HG03354 (cell line): ENCODE data around the gene C11orf68.

Source experiments
- ATAC-seq: cut with Tn5 transposase; IDR thresholded peaks from one replicate; pipeline ENCODE4 v1.9.1; 2021; ENCODE audit warnings: mild to moderate bottlenecking; ENCODE audit not compliant: unreplicated experiment, poor library complexity, severe bottlenecking

Gene C11orf68

DNA sequence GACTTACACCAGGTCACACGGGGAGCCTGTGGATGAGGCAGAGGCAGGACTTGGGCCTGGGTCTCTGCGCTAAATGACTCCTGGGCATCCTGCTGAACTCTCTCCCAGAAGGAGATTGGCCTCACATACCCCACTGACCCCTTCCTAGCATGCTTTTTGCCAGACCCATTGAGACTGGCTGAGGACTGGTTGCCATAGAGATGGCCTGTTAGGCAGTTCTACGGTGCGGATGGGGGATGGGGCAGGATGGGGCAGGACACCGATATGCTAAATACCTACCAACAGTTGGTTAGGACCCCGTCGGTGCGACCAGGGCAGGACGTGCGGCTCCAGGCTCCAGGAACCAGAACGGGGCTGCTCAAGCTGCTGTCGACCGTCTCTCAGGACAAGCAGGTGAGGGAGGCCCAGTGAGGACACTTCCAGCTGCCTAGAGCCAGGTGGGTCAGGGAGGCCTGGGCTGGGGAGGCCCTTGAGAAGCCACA, 26.6 kb upstream of the C11orf68 start, which contains the start of gene TSGA10IP:
Gene TSGA10IP (plus strand): TSS at position 51 of the 482 bp plus-strand sequence. CDS start 196 bp downstream, at position 247.
- ATAC-seq, result no peak

GRCh38 chr11:65944767-65945166, 25.9 kb upstream of the C11orf68 start:
- no peak for ATAC-seq

DNA sequence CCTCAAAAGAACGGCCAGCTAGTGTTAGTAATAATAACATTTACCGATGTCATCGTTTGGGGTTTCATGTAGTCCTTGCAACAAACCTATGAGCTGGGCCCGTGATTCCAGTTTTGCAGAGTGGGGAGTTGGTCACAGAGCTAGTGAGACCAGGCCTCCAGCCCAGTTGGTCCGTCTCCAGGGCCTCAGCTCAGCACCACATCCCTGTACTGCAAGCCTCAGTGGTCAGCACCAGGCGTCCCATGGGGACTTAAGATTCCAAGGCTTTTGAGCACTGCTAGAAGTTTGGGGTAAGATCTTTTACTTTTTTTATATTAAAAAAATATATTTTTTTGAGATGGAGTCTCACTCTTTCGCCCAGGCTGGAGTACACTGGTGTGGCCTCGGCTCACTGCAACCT, 25.3 kb upstream of the C11orf68 start:
- ATAC-seq, result no peak

DNA sequence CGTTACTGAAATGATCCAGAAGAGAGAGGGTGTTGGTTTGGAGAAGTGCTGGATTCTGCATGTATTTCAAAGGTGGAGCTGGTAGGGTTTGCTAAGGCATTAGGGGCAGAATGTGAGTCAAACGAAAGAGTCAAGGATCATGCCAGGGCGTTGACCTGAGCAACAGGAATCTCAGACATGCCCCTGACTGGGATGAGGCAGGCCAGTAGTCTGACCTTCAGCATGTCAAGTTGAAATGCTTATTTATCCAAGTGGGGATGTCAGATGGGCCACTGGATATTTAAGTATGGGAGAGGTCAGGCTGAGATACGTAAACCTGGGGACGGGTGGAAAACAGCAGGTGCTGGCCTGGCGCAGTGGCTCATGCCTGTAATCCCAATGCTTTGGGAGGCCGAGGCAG, 23.7 kb upstream of the C11orf68 start:
- ATAC-seq, result no peak

DNA sequence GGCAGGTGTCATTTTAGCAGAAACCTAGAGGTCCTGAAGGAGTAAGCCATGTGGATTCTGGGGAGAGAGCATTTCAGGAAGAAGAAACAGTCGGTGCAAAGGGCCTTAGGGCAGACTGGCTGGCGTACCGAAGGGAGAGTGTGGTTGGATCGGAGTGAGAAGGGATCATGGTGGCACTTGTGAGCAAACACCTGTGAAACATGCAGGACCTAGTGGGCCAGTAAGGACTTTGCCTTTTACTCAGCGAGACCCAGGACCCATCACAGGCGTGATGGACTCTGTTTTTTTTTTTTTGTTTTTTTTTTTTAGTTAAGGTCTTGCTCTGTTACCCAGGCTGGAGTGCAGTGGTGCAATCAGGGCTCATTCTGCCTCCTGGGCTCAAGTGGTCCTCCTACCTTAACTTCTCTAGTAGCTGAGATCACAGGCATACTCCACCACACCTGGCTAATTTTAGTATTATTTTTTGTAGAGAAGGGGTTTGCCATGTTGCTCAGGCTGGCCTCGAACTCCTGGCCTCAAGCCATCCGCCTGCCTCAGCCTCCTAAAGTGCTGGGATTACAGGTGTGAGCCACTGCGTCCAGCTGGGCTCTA, 23.0 kb upstream of the C11orf68 start:
- no peak for ATAC-seq

GRCh38 chr11:65937766-65938165, 18.9 kb upstream of the C11orf68 start:
- no peak for ATAC-seq

- ATAC-seq, result no peak
These were observed 15.2 kb upstream of the C11orf68 start for GRCh38 chr11:65934014-65934413.

GRCh38 chr11:65932558-65932919, 13.7 kb upstream of the C11orf68 start:
- no peak for ATAC-seq

DNA sequence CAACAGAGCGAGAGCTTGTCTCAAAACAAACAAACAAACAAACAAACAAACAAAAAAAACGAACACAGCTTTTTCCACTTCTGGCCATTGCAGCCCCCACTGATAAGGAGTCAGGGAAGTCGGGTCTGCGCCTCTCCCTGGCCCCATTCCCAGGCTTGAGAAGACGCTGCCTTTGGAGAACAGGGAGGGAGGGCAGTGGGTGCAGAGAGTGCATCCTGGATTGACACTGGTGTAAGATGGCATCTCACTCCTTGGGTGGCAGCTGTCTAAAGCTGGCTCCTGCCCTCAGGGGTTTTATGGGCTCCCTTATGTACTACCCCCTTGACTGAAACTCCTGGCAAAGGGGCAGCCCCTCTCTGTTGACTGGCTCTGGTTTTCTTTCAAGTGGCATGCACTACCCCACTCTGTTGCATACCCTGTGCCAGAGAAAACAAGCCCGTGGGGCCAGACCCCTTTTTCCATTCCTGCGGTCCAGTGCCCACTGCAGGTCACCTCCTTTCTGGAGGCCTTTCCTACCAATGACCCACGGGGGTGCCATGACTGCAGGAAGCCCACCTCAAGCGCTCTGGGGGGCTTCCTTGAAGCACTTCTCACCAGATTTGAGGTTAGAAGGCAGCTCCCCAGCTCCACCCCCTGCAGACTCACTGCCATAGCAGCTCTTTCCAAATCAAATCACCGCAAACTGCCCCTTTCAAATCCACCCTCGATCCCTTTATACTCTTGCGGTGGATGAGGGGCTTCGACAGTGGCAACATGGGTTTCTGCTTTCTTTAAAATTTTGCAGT, 13.1 kb upstream of the C11orf68 start:
- no peak for ATAC-seq

GRCh38 chr11:65928667-65929066, 9.8 kb upstream of the C11orf68 start:
- no peak for ATAC-seq

DNA sequence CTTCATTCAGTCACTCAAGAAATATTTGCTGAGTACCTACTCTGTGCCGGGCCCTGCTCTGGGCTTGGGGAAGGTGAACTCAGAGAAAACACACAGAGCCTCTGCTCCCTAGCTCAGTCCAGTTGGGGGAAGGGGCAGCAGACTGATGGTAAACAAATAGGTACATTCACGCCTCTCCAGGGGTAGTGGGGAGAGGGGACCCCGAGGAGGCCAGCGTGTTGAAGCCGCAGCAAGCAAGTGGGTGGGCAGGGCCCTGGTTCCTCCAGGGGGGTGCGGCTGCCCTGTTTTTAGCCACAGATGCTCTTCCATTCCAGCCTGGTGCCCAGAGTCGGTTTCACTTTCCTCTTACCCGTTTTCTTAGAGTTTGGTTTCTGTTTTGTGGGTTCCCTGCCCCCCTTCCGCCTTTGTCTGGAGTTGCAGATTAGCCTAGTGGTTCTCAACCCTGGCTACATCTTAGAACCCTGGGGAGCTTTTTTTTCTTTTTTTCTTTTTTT, 9.1 kb upstream of the C11orf68 start:
- ATAC-seq, result peak; percentile 75

DNA sequence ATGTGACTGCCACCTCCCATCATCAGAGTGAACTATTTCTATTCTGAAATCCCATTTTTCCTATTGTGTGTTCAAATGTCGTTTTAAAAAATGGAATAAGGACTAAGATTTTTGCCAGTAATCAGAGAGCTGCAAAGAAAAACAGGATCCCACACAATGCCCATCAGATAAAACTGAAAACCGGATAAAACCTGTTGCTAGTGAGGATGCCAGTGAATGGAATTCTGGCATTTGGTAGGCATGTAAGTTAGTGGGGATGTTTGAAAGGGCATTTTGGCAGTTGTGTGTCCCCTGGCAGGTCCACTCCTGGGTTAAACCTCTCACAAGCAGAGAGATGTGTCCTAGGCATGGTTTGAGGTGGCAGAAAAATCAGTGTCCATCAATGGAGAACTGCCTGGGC, 6.5 kb upstream of the C11orf68 start:
- no peak for ATAC-seq

- no peak for ATAC-seq
These were observed 3.7 kb upstream of the C11orf68 start for GRCh38 chr11:65922565-65922964.

DNA sequence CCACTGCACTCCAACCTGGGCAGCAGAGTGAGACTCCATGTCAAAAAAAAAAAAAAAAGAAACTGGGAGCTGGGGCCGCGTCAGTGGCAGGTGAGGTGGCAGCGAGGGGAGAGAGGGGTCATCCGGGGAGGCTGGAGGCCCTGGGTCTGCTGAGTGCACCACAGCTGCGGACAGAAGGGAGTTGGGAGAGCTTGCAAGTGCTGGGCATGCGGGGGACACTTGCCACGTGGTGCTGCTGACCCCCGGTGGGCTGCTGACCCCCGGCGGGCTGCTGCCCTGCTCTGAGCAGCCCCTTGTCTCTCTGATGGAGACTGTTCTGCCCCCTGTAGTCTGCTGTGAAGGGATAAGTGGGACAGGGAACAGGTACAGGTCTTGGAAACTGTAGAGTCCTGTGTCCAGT, 3.0 kb upstream of the C11orf68 start:
- no peak for ATAC-seq

- no peak for ATAC-seq
These were observed 2.2 kb upstream of the C11orf68 start for GRCh38 chr11:65921033-65921555.

- no peak for ATAC-seq
These were observed 1.5 kb upstream of the C11orf68 start for GRCh38 chr11:65920372-65920802.

DNA sequence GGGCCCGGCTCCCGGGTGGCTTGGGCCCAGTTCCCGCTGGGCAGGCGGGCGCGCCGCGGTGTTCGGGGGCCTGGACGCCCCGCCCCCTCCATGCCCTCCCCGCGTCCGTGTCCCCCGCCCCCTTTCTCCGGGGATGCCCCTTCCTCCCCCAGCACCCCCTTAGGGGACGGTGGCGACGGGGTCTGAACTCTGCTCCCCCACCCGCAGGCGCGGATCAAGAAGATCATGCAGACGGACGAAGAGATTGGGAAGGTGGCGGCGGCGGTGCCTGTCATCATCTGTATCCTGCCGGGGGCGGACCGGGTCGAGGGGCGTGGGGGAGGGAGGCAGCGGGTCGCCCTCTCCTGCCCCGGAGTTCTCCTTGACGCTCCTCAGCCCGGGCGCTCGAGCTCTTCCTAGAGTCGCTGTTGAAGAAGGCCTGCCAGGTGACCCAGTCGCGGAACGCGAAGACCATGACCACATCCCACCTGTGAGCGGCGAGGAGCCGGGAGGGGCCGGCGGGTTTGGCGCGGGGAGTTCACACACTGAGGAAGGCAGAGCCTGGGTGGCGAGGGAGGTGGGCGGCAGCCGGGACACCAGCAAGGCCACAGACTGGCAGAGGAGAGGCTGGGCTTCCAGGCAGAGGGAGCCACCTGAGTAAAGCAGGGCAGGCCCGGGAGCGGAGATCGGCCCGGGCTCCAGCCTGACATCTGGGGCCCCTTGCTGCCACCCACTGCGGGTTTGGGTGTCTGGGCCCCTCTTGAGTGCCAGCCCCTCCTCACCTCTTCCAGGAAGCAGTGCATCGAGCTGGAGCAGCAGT, 910 bp upstream of the C11orf68 start:
- ATAC-seq, result peak; percentile 46

GRCh38 chr11:65919141-65919572, 295 bp upstream of the C11orf68 start, which contains the start of gene DRAP1:
Gene DRAP1 (plus strand): TSS chr11:65919426. CDS start chr11:65919502, 76 bp downstream.
- peak; percentile 89 for ATAC-seq

GRCh38 chr11:65917434-65918210, 1.2 kb downstream of the C11orf68 start:
- ATAC-seq, result no peak
